K562 (cell line): Measurements from ENCODE around the gene MMP24OS. TPM values are rescaled to one million over a fixed set of nuclear protein-coding genes. Genes with fewer than 3 reads are reported as not detected.

Experiments
- AFF4 ChIP-seq: sonication (generic); formaldehyde crosslinking; IDR thresholded peaks from 2 replicates; pipeline ENCODE4 v1.8.0; 2023; ENCODE audit warnings: mild to moderate bottlenecking, missing genetic modification reagents
- CBFA2T3 ChIP-seq: fragments of 450-650 bp; IDR thresholded peaks from 2 replicates; pipeline ENCODE4 v1.6.1; 2017
- CREM ChIP-seq: IDR thresholded peaks from 2 replicates; pipeline ENCODE4 v1.6.1; 2014; ENCODE audit warnings: antibody characterized with exemption, low read depth
- JUND ChIP-seq, 2 experiments: IDR thresholded peaks; 2 replicates in 1 of 2; 3 replicates in 1 of 2; pipeline ENCODE4 v1.6.1; 2011; ENCODE audit warnings: borderline replicate concordance in 2 of 2, low read depth in 2 of 2, low read length in 2 of 2, improper control_type of control experiment in 1 of 2, missing biosample characterization in 1 of 2, missing genetic modification characterization in 1 of 2, missing genetic modification reagents in 1 of 2
- KLF16 ChIP-seq: IDR thresholded peaks from 2 replicates; pipeline ENCODE4 v1.6.1; 2016; ENCODE audit warnings: antibody characterized with exemption
- RAD21 ChIP-seq, 2 experiments: fragments of 250-450 bp in 1 of 2; fragments of 450-650 bp in 1 of 2; sonication (Bioruptor Pico) in 1 of 2; formaldehyde crosslinking in 1 of 2; IDR thresholded peaks in 1 of 2; conservative IDR thresholded peaks in 1 of 2; 2 replicates each; pipeline versions ENCODE4 v1.4.0 to v1.8.0; 2020 to 2022; ENCODE audit warnings: mild to moderate bottlenecking in 2 of 2, moderate library complexity in 1 of 2
- REST ChIP-seq, 2 experiments: fragments of 450-650 bp; formaldehyde crosslinking in 1 of 2; IDR thresholded peaks; 2 replicates each; pipeline versions ENCODE4 v1.4.0 to v1.6.1; 2014 to 2020; ENCODE audit warnings: mild to moderate bottlenecking in 2 of 2, borderline replicate concordance in 1 of 2, low read depth in 1 of 2
- SMC3 ChIP-seq: conservative IDR thresholded peaks from 2 replicates; pipeline ENCODE4 v1.6.1; 2011; ENCODE audit warnings: low read depth, low read length, improper control_type of control experiment; ENCODE audit not compliant: insufficient read depth
- ZBTB49 ChIP-seq: sonication (generic); formaldehyde crosslinking; IDR thresholded peaks from 2 replicates; pipeline ENCODE4 v1.8.0; 2022; ENCODE audit warnings: missing genetic modification reagents, mild to moderate bottlenecking, borderline replicate concordance
- ZC3H4 ChIP-seq: sonication (generic); formaldehyde crosslinking; IDR thresholded peaks from 2 replicates; pipeline ENCODE4 v1.9.0; 2021; ENCODE audit warnings: missing genetic modification reagents, borderline replicate concordance
- polyA plus RNA-seq, 8 experiments: library from polyadenylated mRNA; depleted of rRNA in 4 of 8; stranded (reverse) in 5 of 8; unstranded in 3 of 8; fragments of >200 nt; fragmentation: Nextera tagmentation in 2 of 8; fragmentation: Illumina TruSeq in 1 of 8; extraction: Ambion mirVana in 2 of 8; extraction: Trizol in 1 of 8; gene quantifications; 2 replicates each; pipeline versions ENCODE4 v1.2.1 to v1.2.3, GENCODE V29; 2011 to 2014; ENCODE audit warnings: inconsistent platforms in 1 of 8, missing spikeins in 1 of 8
- total RNA-seq, 7 experiments: library from RNA; depleted of rRNA in 6 of 7; stranded (reverse); fragments of >200 nt in 6 of 7; fragmentation: Illumina TruSeq in 2 of 7; extraction: Trizol in 2 of 7; gene quantifications; 2 replicates each; pipeline versions ENCODE4 v1.2.1 to v1.2.3, GENCODE V29; 2011 to 2021; ENCODE audit warnings: low replicate concordance in 1 of 7

The MMP24OS gene
- total and polyA plus RNA-seq, 9 of the 15 experiments (the other 6 are each of a cell fraction or from before 2014, with no cell fraction given): 0.92 to 41.5 (median 11.4) TPM

- TF ChIP-seq ZC3H4 (0 out of 2 replicates have a peak, but pooled peaks have one; percentile 23), REST (IDR thresholded peaks at IDR 0.05; ENCODE audit: borderline replicate concordance) (peak; percentile 46; the same call in 1 of the 2 replicates), REST (CRISPR knock-in tag; IDR thresholded peaks at IDR 0.05; ENCODE audit: low read depth) (no peak), ZBTB49 (CRISPR knock-in tag) (no peak), CREM (peak; percentile 14; the same call in 1 of the 2 replicates), KLF16 (no peak), AFF4 (CRISPR knock-in tag) (0 out of 2 replicates have a peak, but pooled peaks have one; percentile 22), CBFA2T3 (no peak), SMC3 (peak; percentile 52), JUND (IDR thresholded peaks at IDR 0.05; ENCODE audit: borderline replicate concordance, low read depth, low read length) (0 out of 2 replicates have a peak, but pooled peaks have one; percentile 13), JUND (tag; IDR thresholded peaks at IDR 0.05; ENCODE audit: borderline replicate concordance, low read depth, low read length) (no peak), RAD21 (CRISPR knock-in tag; conservative IDR thresholded peaks at IDR 0.05 in 1 of 2, IDR thresholded peaks at IDR 0.05 in 1 of 2) (peak; percentile 49 to 61)
These were observed 29.1 kb upstream of the MMP24OS start (continued) for GRCh38 chr20:35306931-35307517.
